Measurements from ENCODE around the gene JHY. TPM values are rescaled to one million over a fixed set of nuclear protein-coding genes. Genes with fewer than 3 reads are reported as not detected.
A peak's percentile ranks its signal among the peaks of the same experiment; 100 is the strongest.

Gene JHY
- total RNA-seq, 3 donors from 2014 or later: 11.7 to 13.1 (median 11.8) TPM

GRCh38 chr11:122920579-122920978 lies 38.0 kb downstream of the JHY start:
- Histone ChIP-seq H3K4me1 (no peaks in the 10 kb centered on the region), H3K27me3 (no peaks in the 10 kb centered on the region), H3K4me3 (no peak overlapping the region), H3K36me3 (no peaks in the 10 kb centered on the region), H3K27ac (no peak overlapping the region), H3K9me3 (no peaks in the 10 kb centered on the region)
- TF ChIP-seq CTCF (IDR thresholded peaks at IDR 0.05) (no peak), POLR2A (IDR thresholded peaks at IDR 0.05) (no peak), POLR2AphosphoS5 (IDR thresholded peaks at IDR 0.05) (no peak)
- no peak for DNase-seq (ENCODE audit: low spot score in 2 of 2)
- intact Hi-C loops (cut with DNase I; ENCODE audit: low total_unique reads): no loop called here

- H3K27me3 ChIP-seq: no peaks in the 10 kb centered on the region
- TF ChIP-seq CTCF (IDR thresholded peaks at IDR 0.05): no peak
- intact Hi-C loops (cut with DNase I; ENCODE audit: low total_unique reads): no loop called here
- no peak for DNase-seq (ENCODE audit: low spot score in 2 of 2)
- H3K9me3 ChIP-seq: no peaks in the 10 kb centered on the region
- H3K36me3 ChIP-seq: no peaks in the 10 kb centered on the region
- H3K4me3 ChIP-seq: no peak overlapping the region
- H3K27ac ChIP-seq: peak overlapping the region in 1 of 2 donors; percentile 38
- no peaks in the 10 kb centered on the region for H3K4me1 ChIP-seq
Measured at GRCh38 chr11:122922893-122923292, 40.3 kb downstream of the JHY start.

GRCh38 chr11:122923302-122923701 lies 40.7 kb downstream of the JHY start:
- Histone ChIP-seq H3K27ac (peak overlapping the region in 1 of 2 donors; percentile 38), H3K4me3 (no peak overlapping the region), H3K9me3 (no peaks in the 10 kb centered on the region), H3K4me1 (no peaks in the 10 kb centered on the region), H3K27me3 (no peaks in the 10 kb centered on the region), H3K36me3 (no peaks in the 10 kb centered on the region)
- no peak for TF ChIP-seq CTCF (IDR thresholded peaks at IDR 0.05)
- TF ChIP-seq POLR2A (IDR thresholded peaks at IDR 0.05): no peak
- TF ChIP-seq POLR2AphosphoS5 (IDR thresholded peaks at IDR 0.05): no peak
- intact Hi-C loops (cut with DNase I; ENCODE audit: low total_unique reads): no loop called here
- no peak for DNase-seq (ENCODE audit: low spot score in 2 of 2)

GRCh38 chr11:122931510-122931909 lies 49.0 kb downstream of the JHY start:
- TF ChIP-seq POLR2A (IDR thresholded peaks at IDR 0.05) (no peak), POLR2AphosphoS5 (IDR thresholded peaks at IDR 0.05) (no peak), CTCF (IDR thresholded peaks at IDR 0.05) (no peak)

GRCh38 chr11:122933416-122933815 lies 50.9 kb downstream of the JHY start:
- no peak overlapping the region for H3K4me3 ChIP-seq
- intact Hi-C loops (cut with DNase I; ENCODE audit: low total_unique reads): no loop called here
- H3K36me3 ChIP-seq: no peaks in the 10 kb centered on the region
- no peaks in the 10 kb centered on the region for H3K9me3 ChIP-seq
- no peak for DNase-seq (ENCODE audit: low spot score in 2 of 2)
- no peak for TF ChIP-seq POLR2AphosphoS5 (IDR thresholded peaks at IDR 0.05)
- no peak for TF ChIP-seq POLR2A (IDR thresholded peaks at IDR 0.05)
- TF ChIP-seq CTCF (IDR thresholded peaks at IDR 0.05): no peak
- no peaks in the 10 kb centered on the region for H3K27me3 ChIP-seq
- H3K4me1 ChIP-seq: no peaks in the 10 kb centered on the region
- no peak overlapping the region for H3K27ac ChIP-seq

More at GRCh38 chr11:122931510-122931909, 49.0 kb downstream of the JHY start:
- Histone ChIP-seq H3K27me3 (no peaks in the 10 kb centered on the region), H3K4me1 (no peaks in the 10 kb centered on the region), H3K9me3 (no peaks in the 10 kb centered on the region), H3K36me3 (no peaks in the 10 kb centered on the region), H3K4me3 (no peak overlapping the region), H3K27ac (no peak overlapping the region)
- intact Hi-C loops (cut with DNase I; ENCODE audit: low total_unique reads): no loop called here
- DNase-seq (ENCODE audit: low spot score in 2 of 2): no peak

Data from breast epithelium (tissue), 4 donors.